Mammary microvascular endothelial cell (primary cell): ENCODE data around the gene C10orf105. TPM values are rescaled to one million over a fixed set of nuclear protein-coding genes. Genes with fewer than 3 reads are reported as not detected.

Experiments used
- total RNA-seq: library from RNA; depleted of rRNA; stranded (reverse); fragments of >200 nt; gene quantifications from 2 replicates; pipeline ENCODE4 v1.2.3, GENCODE V29; 2015

The C10orf105 gene, protein sequence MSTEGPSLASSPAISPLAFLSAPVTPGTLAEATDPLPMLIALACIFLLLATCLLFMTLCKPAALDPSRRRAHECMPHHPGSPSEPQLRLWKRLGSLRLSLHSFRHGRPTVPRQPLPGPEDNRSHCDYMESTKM
- not detected in 2 replicates for total RNA-seq

DNA sequence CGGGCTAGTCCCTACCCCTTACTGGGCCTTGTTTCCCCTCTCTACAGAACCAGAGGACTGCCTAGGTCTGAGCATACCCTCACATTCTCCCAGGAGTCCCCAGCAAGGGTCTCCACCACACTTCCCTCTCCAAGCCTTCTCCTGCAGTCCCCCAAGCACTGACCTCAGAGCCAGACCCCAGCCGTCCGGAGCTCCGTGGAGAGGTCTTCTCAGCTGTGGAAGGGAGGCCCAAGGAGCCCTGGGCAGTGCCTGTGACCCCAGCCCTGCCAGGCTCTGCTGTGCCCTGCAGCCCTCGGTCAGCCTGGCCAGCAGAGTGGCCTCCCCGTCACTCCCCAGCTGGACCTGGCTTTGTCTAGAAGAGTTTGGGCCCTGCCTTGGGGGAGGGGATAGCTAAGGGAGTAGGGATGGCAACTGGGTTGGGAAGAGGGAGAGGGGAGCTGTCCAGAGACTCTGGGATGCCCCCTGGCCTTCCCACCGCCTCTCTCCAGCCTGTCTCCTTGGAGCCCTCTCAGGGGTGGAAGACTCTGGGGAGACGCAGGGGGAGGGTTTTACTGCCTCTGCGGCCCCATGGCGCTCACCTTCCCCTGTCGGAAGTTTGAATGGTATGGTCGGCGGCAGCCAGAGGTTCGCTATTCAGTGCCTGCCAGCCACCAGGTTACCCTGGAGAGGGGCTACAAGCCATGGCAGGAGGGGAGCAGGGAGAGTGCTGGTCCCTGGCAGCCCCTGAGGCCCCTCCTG, at the start of gene C10orf105:
C10orf105 (minus strand) TSS at position 315 of the 738 bp plus-strand sequence. CDS start 3,441 bp downstream, outside the sequence.

Other genes starting within 250 kb of the C10orf105 start
- gene VSIR, start 53.7 kb upstream of the C10orf105 start, total RNA-seq = 47.2 and 59.2 TPM in 2 replicates
- gene PSAP, start 131.5 kb upstream of the C10orf105 start, total RNA-seq = 782 and 805 TPM in 2 replicates
- gene CHST3, start 244.6 kb upstream of the C10orf105 start, total RNA-seq = 11.1 and 12.9 TPM in 2 replicates